Neural crest cell (in vitro differentiated cells): ENCODE data around the gene PXDN. TPM values are rescaled to one million over a fixed set of nuclear protein-coding genes. Genes with fewer than 3 reads are reported as not detected.

Experiments
- DNase-seq: peaks from one replicate; pipeline ENCODE4 v3.0.0; 2021; ENCODE audit warnings: low read depth, mixed read lengths, low spot score
- H3K27ac Mint-ChIP-seq: one replicate; pipeline ENCODE4 v1.8.0; 2021; ENCODE audit warnings: mild to moderate bottlenecking, mixed read lengths; ENCODE audit not compliant: unreplicated experiment
- H3K27me3 Mint-ChIP-seq: 2 replicates; pipeline ENCODE4 v1.8.0; 2021; ENCODE audit warnings: low read depth, mild to moderate bottlenecking, mixed read lengths
- H3K36me3 Mint-ChIP-seq: 2 replicates; pipeline ENCODE4 v1.8.0; 2021; ENCODE audit warnings: low read depth, mild to moderate bottlenecking, mixed read lengths
- H3K4me1 Mint-ChIP-seq: 2 replicates; pipeline ENCODE4 v1.8.0; 2021; ENCODE audit warnings: mixed read lengths
- H3K4me3 Mint-ChIP-seq: one replicate; pipeline ENCODE4 v1.8.0; 2021; ENCODE audit warnings: mild to moderate bottlenecking, mixed read lengths
- H3K9me3 Mint-ChIP-seq: 2 replicates; pipeline ENCODE4 v1.8.0; 2021; ENCODE audit warnings: mixed read lengths
- CTCF ChIP-seq: fragments of 200-600 bp; sonication (generic); conservative IDR thresholded peaks from 2 replicates; pipeline ENCODE4 v1.5.0; 2021; ENCODE audit warnings: antibody characterized with exemption, mild to moderate bottlenecking
- total RNA-seq: library from RNA; stranded (reverse); gene quantifications from 2 replicates; pipeline ENCODE4 v1.2.1, GENCODE V29; 2021

The PXDN gene
- total RNA-seq, 1 donor from 2014 or later, result 218 TPM

GRCh38 chr2:1640301-1641135 lies 103.8 kb downstream of the PXDN start:
- Mint-ChIP-seq H3K27ac (peak overlapping the region; percentile 86), H3K9me3 (no peaks in the 10 kb centered on the region)

GRCh38 chr2:1639086-1639858 lies 105.0 kb downstream of the PXDN start:
- TF ChIP-seq CTCF, result no peak
- DNase-seq, result no peak
- Mint-ChIP-seq H3K27me3 (no peaks in the 10 kb centered on the region), H3K36me3 (peaks cover 17% of the 10 kb centered on the region), H3K4me1 (peaks cover 20% of the 10 kb centered on the region), H3K4me3 (no peak overlapping the region), H3K27ac (no peak overlapping the region), H3K9me3 (no peaks in the 10 kb centered on the region)

More at GRCh38 chr2:1640301-1641135, 103.8 kb downstream of the PXDN start:
- no peak for DNase-seq
- TF ChIP-seq CTCF, result no peak
- Mint-ChIP-seq H3K36me3 (peaks cover 17% of the 10 kb centered on the region), H3K4me3 (no peak overlapping the region), H3K4me1 (peaks cover 20% of the 10 kb centered on the region), H3K27me3 (no peaks in the 10 kb centered on the region)

GRCh38 chr2:1638281-1638860 lies 105.9 kb downstream of the PXDN start:
- no peaks in the 10 kb centered on the region for H3K9me3 Mint-ChIP-seq
- H3K36me3 Mint-ChIP-seq, result peaks cover 10% of the 10 kb centered on the region
- peaks cover 20% of the 10 kb centered on the region for H3K4me1 Mint-ChIP-seq
- no peak for TF ChIP-seq CTCF
- H3K27ac Mint-ChIP-seq, result no peak overlapping the region
- no peak for DNase-seq
- H3K4me3 Mint-ChIP-seq, result no peak overlapping the region
- no peaks in the 10 kb centered on the region for H3K27me3 Mint-ChIP-seq

- Mint-ChIP-seq H3K4me3 (no peak overlapping the region), H3K27ac (no peak overlapping the region), H3K27me3 (no peaks in the 10 kb centered on the region), H3K4me1 (peaks cover 10% of the 10 kb centered on the region), H3K36me3 (peaks cover 11% of the 10 kb centered on the region), H3K9me3 (no peaks in the 10 kb centered on the region)
- no peak for TF ChIP-seq CTCF
- DNase-seq, result no peak
Measured at GRCh38 chr2:1636791-1637415, 107.4 kb downstream of the PXDN start.

GRCh38 chr2:1635823-1636222 lies 108.5 kb downstream of the PXDN start:
- H3K4me3 Mint-ChIP-seq, result no peak overlapping the region
- H3K36me3 Mint-ChIP-seq, result peaks cover 12% of the 10 kb centered on the region
- no peaks in the 10 kb centered on the region for H3K9me3 Mint-ChIP-seq

More at GRCh38 chr2:1635823-1636222, 108.5 kb downstream of the PXDN start:
- DNase-seq, result no peak
- TF ChIP-seq CTCF, result no peak
- peaks cover 10% of the 10 kb centered on the region for H3K4me1 Mint-ChIP-seq
- H3K27ac Mint-ChIP-seq, result no peak overlapping the region
- H3K27me3 Mint-ChIP-seq, result no peaks in the 10 kb centered on the region
